AG10803 (cell line): ENCODE results near the gene WNT11.

Experiments used
- DNase-seq: peaks from one replicate; pipeline ENCODE4 v3.0.0; 2010; ENCODE audit warnings: low read depth
- H3K4me3 ChIP-seq: 2 replicates; pipeline ENCODE4 v1.5.1; 2011; ENCODE audit warnings: mild to moderate bottlenecking, low read length, control low read depth
- TF ChIP-seq, protein P1 (sequence below): conservative IDR thresholded peaks from 2 replicates; pipeline ENCODE4 v1.5.1; 2011; ENCODE audit warnings: mild to moderate bottlenecking, low read length, control low read depth, inconsistent platforms

Gene WNT11

DNA sequence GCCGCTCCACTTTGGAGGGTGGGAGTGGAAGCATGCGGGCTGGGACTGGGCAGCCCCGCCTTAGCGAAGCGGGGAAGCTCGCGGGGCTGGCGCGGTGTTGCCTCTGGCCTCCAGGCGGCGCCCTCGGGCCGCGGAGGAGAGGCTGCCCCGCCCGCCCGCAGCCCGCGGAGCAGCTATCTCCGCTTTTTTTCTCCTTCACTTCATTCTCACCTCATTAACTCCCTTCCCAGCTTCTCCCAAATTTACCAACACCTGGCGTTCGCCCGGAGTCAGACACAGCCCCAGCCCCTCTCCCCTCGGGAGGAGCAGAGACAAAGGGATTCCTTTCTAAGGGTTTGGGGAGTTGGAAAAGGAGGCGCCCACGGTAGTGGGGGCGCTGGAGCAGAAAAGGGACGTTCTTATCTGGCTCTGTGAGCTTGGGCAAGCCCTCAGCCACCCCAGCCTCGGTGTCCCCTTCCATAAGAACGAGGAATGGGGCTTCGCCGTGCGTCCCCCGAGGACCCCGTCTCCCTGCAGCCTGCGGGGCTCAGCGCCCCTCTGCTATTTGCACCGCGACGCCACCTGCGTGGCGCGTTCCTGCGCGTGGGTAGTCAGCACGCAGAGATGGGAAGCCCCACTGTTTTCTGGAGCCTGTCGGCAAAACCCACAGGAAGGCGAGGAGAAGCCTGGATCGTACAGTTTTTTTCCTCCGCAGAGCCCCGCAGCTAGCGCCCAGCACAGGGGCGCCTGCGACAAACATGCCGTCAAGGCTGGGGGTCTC lies 1.5 kb upstream of the WNT11 start:
- DNase-seq = peak; percentile 71
- TF ChIP-seq, protein P1, sequence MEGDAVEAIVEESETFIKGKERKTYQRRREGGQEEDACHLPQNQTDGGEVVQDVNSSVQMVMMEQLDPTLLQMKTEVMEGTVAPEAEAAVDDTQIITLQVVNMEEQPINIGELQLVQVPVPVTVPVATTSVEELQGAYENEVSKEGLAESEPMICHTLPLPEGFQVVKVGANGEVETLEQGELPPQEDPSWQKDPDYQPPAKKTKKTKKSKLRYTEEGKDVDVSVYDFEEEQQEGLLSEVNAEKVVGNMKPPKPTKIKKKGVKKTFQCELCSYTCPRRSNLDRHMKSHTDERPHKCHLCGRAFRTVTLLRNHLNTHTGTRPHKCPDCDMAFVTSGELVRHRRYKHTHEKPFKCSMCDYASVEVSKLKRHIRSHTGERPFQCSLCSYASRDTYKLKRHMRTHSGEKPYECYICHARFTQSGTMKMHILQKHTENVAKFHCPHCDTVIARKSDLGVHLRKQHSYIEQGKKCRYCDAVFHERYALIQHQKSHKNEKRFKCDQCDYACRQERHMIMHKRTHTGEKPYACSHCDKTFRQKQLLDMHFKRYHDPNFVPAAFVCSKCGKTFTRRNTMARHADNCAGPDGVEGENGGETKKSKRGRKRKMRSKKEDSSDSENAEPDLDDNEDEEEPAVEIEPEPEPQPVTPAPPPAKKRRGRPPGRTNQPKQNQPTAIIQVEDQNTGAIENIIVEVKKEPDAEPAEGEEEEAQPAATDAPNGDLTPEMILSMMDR = peak; percentile 63

GRCh38 chr11:76206077-76206326 lies 300 bp downstream of the WNT11 start:
- DNase-seq = no peak
- peak overlapping the region; percentile 23; the same call in 1 of the 2 replicates for H3K4me3 ChIP-seq

More for the DNA sequence above, 1.5 kb upstream of the WNT11 start:
- peak overlapping the region; percentile 61 for H3K4me3 ChIP-seq

GRCh38 chr11:76205252-76206076 lies 838 bp downstream of the WNT11 start:
- no peak overlapping the region for H3K4me3 ChIP-seq
- DNase-seq = no peak
- TF ChIP-seq, protein P1 = no peak

More at GRCh38 chr11:76206077-76206326, 300 bp downstream of the WNT11 start:
- TF ChIP-seq, protein P1 = no peak

GRCh38 chr11:76203937-76204336 lies 2.4 kb downstream of the WNT11 start:
- DNase-seq = no peak
- H3K4me3 ChIP-seq = no peak overlapping the region
- TF ChIP-seq, protein P1 = no peak

DNA sequence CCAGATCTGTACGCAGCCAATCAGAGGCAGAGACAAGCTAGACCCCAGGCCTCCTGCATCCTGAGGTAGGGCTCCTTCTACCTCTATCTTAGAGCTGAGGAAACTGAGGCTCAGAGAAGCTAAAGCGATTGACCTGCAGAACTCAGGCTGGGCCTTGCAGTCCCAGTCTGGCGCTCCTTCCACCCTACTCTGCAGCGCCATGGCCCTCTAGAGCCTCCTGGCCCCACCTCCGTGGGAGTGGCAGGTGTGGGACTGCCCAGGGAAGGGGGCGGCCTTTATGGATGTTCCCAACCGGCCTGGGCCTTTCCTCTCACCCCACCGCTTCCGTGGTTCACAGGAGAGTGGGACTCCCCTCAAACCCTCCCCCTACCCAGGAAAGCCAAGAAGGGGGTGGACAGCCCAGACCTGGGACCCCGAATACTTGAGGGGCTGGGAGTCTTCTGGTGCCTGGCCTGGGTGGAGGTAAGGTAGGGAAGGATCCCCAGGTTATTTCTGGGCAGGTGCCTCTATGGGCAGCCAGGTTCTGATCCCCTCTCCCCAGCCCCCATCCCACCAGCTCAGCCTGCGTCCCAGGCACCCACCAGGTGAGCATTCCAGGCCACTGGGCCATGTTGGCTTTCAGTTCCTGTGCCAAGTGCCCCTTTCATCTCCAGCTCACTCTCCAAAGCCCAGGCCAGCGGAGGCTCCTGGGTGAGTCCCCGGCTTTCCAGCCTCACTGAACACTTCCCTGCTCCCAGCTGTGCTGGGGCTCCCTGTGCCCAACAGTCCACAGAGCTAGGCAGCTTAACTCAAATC lies 3.0 kb downstream of the WNT11 start:
- DNase-seq = no peak
- TF ChIP-seq, protein P1 = no peak
- H3K4me3 ChIP-seq = no peak overlapping the region

- TF ChIP-seq, protein P1 = no peak
- DNase-seq = no peak
- H3K4me3 ChIP-seq = no peak overlapping the region
Measured at GRCh38 chr11:76201672-76202412, 4.5 kb downstream of the WNT11 start.
